Activated naive CD4-positive, alpha-beta T cell treated with Interleukin-2 at 50 U/mL for 16 hours (primary cell): Measurements from ENCODE around the gene VPREB3.

Experiments used
- DNase-seq: peaks from one replicate; pipeline ENCODE4 v3.0.0-alpha.2; 2020

VPREB3 gene

DNA sequence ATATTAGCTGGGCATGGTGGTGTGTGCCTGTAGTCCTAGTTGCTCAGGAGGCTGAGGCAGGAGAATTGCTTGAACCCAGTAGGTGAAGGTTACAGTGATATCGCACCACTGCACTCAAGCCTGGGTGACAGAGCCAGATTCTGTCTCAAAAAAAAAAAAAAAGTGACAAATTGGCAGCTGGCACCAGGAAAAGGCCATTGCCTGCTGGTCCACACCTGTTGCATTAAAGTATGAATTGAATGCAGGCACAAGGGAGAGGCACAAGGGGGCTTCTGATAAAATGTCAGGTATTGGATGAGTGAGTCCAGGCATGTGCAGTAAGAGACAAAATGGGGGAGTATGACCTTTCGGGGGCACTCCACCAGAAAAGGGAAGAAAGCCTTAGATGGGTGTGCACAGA, 31.5 kb downstream of the VPREB3 start:
- no peak for DNase-seq

DNA sequence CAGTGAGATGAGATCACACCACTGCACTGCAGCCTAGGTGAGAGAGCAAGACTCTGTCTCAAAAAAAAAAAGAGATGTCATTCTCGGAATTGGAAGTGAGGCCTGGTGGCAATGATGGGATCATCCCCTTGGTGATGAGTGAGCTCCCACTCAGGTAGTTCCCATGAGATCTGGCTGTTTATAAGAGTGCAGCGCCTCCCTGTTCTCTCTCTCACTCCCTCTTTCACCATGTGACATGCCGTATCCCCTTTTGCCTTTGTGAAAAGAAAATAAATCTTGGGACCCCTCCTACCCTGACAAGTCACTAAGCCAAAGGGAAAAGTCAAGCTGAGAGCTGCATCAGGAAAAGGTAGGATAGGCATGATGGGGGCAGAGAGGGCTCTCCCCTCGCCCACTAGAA, 32.1 kb downstream of the VPREB3 start:
- no peak for DNase-seq

DNA sequence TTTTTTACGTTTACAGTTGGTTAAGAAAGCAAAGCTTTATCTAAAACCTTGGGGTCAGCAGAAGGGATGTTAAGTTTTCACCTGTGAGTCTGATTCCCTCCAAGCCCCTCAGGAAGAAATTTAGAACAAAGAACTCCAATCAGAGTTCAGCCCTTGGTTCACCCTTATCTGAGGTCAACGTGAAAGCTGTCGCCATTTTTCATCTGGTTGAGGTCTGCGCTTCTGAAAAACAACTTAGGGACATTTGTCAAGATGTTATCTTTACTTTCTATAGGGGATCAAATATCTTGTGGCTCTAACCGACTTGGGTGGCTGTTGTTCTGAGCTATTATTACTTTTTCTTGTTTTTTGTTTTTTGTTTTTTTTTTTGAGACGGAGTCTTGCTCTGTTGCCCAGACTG, 33.4 kb downstream of the VPREB3 start:
- no peak for DNase-seq

DNA sequence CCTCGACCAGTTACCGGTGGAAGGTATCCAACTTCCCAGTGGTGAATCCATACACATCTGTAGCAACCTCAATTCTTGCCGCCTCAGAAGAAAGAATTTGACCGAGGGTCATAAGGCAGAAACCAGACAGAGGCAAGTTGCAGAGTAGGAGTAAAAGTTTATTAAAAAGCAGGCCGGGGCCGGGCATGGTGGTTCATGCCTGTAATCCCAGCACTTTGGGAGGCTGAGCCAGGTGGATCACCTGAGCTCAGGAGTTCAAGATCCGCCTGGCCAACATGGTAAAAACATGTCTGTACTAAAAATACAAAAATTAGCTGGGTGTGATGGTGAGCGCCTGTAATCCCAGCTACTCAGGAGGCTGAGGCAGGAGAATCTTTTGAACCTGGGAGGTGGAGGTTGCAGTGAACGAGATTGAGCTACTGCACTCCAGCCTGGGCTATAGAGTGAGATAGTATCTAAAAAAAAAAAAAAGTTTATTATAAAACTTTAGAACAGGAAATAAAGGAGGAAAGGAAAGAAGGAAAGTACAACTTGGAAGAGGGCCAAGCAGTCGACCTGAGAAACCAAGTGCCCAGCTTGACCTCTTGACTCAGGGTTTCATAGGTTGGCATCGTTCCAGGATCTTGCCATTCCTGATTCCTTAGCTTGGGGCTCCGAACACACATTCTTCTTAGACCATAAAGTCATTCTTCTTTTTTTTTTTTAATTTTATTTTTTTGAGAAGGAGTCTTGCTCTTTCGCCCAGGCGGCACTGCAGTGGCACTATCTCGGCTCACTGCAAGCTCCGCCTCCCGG, 35.7 kb downstream of the VPREB3 start:
- DNase-seq, result no peak

DNA sequence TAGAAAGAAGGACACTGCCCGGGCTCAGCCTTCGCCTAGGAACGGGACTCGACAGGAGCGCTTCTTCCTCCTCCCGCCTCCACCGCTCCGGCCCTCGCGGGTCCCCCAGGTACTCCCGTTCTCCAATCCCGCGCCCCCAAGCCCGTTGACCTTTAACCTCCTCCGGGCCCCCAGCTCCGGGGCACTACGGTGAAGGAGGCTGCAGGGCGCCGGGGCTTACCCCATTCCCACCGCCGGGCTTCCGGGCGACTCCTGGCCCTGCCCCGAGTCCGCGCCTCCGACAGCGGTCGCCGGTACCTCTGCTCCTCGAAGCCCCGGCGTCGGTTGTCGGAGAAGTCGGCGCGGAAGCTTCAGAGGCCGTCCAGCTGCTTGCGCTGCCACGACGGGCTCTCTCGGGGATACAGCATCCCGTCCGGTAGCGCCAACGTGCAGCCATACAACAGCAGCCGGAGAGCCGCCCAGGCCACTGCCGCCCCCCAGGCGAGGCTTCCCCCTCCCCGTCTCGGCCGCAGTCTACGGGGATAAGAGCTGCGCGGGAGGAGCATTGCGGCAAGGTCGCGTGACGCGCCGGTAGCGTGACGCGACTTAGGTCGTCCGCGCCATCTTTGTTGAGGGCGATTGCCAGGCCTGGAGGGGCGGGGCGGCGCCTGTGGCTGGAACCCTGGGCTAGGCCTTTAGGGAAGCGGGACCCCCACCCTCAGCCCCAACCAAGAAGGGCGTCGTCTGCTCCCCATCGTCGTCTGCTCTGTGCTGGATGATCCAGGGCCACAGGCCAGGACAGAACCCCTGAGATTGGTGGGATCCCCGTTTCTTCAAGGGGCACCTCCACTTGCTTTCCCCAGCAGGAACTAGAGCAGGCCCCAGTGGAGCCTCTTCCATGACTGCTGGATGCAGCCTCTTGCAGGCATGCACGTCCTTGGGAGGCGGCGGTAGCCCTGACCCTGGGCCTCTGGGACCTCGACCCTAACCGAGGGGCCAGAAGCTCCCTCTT, 37.1 kb downstream of the VPREB3 start:
- peak; percentile 81 for DNase-seq

DNA sequence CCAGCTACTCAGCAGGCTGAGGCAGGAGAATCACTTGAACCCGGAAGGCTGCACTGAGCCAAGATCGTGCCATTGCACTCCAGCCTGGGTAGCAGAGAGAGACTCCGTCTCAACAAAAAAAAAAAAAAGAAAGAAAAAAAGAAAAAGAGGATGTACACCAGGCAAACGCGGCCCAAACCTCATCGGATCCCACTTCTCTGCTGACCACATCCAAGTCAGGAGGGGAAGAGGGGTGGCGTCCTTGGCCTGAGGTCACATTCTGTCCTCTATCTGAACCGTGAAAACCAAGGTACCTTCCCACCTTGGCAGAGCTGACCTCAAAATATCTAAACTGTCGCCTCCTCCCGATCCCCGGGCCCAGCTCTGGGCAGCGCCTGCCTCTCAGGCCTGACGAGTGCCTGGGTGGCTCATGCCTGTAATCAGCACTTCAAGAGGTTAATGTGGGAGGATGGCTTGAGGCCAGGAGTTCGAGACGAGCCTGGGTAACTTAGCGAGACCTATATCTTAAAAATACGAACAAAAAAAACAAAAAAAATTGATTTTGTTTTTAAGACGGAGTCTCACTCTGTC, 38.3 kb downstream of the VPREB3 start:
- DNase-seq, result no peak

DNA sequence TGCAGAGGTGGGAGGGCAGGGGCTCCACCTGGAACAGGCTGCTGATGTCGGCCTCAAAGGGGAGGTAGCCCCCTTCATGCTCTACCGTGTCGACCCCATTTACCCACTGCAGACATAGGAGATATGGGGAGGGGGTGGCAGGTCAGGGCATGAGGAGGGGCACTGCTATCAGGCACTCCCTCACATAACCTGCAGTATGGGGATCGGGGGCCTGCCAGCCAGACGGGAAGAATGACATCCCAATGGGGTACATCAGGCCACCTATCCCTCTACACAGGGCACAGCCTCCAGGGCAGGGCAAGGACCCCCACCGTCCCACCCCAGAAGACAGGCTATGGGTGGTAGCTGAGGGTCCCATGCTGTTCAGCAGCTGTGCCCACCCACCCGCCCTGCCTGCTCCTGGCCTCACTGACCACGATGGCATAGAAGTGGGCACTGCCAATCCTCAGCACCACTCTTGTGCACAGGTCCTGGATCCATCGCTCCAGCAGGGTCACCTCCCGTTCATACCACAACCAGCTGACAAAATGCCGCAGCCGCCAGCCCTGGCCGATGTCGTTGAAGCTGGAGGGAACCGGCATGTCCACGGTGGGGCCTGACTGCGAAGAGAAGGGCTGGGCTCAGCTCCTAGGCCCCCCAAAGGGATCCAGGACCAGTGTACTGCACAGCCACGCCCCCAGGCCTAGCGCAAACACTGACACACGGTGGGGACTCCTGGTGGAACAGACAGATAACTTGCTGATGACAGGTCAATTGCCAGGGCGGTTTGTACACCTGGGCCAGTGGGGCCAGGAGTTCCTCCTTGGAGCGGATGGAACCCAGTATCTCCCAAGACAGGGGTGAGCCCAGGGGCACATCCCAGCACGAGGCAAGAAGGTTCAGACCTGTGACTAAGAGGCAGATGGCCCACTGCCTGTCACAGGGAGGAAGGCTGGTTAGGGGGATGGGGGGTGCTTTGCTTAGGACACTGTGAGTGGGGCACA, 39.3 kb downstream of the VPREB3 start:
- DNase-seq, result no peak

DNA sequence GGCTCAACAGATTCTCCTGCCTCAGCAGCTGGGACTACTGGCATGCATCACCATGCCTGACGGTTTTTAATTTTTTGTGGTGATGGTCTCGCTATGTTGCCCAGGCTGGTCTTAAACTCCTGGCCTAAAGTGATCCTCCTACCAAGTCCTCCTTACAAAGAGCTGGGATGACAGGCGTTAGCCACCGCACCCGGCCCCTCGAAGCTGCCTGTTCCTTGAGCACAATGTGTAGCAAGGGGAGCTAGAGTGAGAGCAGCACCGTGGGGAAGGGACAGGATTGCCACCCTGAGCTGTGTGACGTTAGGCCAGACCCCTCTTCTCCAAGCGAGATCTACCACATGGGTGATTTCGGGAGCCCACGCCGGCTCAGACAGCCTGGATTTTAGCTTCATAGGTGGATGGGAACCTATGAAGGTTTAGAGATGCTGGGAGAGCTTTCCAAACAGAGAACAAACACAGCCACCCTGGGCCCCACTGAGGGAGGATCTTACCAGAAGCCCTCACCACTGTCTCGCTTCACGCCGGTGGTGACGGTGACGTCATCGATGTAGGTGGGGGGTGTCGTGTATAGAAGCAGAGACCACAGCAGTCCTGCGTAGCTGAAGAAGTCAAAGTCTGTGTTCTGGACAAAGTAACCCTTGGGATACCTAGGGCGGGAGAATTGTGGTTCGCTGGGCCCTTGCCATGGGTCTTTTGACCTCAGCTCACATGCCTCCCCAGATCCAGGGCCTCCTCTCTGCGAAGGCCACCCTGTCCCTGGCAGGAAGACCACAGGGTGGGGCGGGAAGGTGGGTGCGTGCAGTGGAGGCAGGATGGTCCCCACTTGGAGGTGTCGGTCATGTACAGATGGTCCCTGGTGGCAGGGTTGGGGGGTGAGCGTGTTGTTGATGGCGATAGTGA, 40.3 kb downstream of the VPREB3 start:
- DNase-seq, result no peak

DNA sequence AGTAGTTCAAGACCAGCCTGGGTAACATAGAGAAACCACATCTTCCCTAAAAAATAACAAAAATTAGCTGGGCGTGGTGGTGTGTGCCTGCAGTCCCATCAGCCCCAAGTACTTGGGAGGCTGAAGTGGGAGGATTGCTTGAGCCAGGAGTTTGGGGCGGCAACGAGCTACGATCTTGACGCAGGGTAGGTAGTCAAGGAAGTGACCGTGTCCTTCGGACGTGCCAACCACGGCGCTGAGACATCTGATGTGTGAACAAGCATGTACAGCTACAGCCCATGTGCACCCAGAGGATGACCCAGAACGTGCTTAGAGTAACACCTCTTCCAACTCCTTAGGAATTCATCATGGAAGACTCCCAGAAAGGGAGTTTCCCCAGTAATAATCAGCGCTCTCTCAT, 42.0 kb downstream of the VPREB3 start:
- DNase-seq, result no peak

DNA sequence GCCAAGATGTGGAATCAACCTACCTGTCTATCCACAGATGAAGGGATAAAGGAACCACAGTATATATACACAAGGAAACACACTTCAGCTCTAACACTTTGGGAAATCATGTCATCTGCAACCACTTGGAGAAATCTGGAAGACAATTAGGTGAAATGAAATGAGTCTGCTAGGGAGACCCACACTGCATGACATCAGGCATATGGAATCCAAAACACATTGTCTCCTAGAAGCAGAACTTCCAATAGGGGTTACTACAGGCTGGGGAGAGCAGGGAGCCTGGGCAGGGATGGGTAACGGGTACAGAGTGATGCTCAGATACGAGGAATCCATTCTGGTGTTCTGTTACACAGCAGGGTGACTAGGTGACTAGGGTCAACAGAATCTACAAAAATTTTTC, 45.1 kb downstream of the VPREB3 start:
- DNase-seq, result no peak

DNA sequence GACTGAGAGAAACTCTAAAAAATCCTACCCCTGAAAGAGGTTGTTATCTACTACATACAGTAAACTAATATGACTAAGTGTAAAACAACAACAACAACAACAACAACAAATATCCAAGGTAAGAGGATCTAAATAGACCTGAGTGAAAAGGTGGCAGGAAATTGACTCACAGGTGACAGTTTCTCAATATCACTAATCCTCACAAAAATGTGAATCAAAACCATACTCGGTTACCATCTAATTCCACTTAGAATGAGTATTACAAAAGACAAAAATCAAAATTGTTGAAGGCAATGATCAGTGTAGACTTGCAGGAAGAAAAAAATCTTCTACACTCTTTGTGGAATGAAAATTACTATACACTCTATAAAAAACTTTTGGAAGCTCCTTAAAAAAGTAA, 46.0 kb downstream of the VPREB3 start:
- DNase-seq, result no peak

DNA sequence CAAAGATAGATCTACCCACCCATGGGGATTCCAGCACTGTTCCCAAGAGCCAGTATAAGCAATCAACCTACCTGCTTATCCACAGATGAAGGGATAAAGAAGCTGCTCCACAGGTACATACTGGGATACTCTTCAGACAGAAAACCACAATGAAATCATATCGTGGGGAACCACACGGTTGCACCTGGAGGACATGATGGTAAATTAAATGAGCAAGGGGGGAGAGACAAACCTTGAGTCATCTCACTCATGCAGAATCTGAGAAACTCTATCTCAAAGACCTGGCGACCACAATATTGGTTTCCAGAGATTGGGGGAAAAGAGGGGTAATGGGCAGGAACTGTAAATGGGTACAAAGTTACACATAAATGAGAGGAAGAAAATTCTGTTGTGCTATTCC, 48.9 kb downstream of the VPREB3 start:
- DNase-seq, result peak; percentile 21

DNA sequence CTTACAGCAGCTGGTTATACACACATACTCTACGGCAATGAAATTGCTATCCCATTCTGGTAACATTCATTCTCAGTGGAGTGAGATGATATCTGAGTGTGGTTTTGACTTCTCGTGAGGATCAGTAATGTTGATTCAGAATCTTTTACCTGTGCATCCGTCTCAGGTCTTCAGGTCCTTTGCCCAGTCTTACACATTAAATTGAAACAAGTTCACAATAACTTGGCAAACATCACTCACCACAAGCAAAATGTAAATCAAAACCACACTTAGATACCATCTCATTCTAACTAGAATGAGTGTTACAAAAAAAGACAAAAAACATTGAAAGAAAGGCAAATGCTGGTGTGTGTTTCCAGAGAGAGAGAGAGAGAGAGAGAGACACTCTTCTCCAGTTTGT, 49.4 kb downstream of the VPREB3 start:
- DNase-seq, result no peak

DNA sequence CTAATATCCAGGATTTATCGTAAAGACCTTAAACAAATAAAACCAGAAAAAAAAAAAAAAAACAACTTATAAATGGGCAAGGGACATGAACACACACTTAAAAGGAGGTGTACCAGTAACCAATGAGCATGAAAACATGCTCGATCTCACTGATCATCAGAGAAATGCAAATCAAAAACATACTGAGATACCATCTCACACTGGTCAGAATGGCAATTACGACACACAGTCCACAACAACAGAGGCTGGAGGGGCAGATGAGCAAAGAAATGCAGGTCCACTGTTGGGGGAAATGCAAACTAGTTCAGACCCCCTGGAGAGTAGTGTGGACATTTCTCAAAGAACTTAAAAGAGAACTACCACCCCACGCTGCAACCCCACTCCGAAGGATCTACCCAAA, 50.2 kb downstream of the VPREB3 start:
- no peak for DNase-seq
